ENCODE results near the gene ATP6V1C2.

DNA sequence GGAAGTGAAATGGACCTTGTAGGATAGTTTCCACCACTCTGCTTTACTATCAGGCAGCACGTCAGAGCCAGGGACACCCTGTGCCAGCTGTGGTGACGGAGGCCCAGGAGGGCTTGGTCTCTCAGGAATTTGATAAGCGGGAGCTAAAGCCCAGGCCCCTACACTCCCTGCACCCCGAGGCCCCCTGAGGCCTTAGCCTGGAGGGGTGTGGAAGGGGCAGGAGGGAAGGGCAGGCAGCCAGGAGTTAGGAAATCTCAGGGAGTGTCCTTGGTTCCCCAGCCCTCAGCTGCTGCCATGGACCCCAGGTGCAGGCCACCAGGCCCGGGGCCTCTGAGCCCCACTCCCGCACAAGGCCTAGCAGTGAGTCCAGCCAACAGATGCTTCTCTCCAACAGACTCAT is 53.0 kb downstream of the ATP6V1C2 start:
- TF ChIP-seq ZNF274 (IDR thresholded peaks at IDR 0.05; ENCODE audit: low read depth, low read length) (no peak), YY1 (IDR thresholded peaks at IDR 0.05; ENCODE audit: insufficient read depth, insufficient read length) (no peak), SUZ12 (IDR thresholded peaks at IDR 0.05; ENCODE audit: extremely low read depth, insufficient read depth, insufficient read length) (no peak)

All from NT2/D1 (cell line).